MCF 10A (cell line): ENCODE data around the gene BAG1. TPM values are rescaled to one million over a fixed set of nuclear protein-coding genes. Genes with fewer than 3 reads are reported as not detected.
A peak's percentile ranks its signal among the peaks of the same experiment; 100 is the strongest.

Source experiments
- BruUV-seq: library from RNA; stranded (reverse); fragments of 400-500 nt; replicated peaks from 2 replicates; lab custom pipeline; 2021; lab: Mats Ljungman, UMichigan
- CTCF ChIA-PET: fragments of 300-600 bp; sonication (Branson Sonifier 250); formaldehyde crosslinking; extraction: SDS; loops from one replicate; lab custom pipeline; 2021; ENCODE audit warnings: antibody characterized with exemption, inconsistent platforms; lab: Yijun Ruan, JAX
- POLR2A ChIA-PET: fragments of 300-600, 350-650 bp; sonication (Branson Sonifier 250); formaldehyde crosslinking; extraction: SDS; loops from one replicate; lab custom pipeline; 2020; ENCODE audit warnings: antibody characterized with exemption, inconsistent platforms; lab: Yijun Ruan, JAX
- DNase-seq: peaks from one replicate; pipeline ENCODE4 v3.0.0-alpha.2; 2018; ENCODE audit not compliant: unreplicated experiment
- H3K27ac Mint-ChIP-seq: one replicate; pipeline ENCODE4 v1.8.0; 2022; ENCODE audit warnings: mild to moderate bottlenecking, low read depth, mixed read lengths; ENCODE audit not compliant: unreplicated experiment
- H3K27me3 Mint-ChIP-seq: one replicate; pipeline ENCODE4 v1.8.0; 2022; ENCODE audit warnings: mixed read lengths; ENCODE audit not compliant: insufficient read depth, unreplicated experiment
- H3K36me3 Mint-ChIP-seq: one replicate; pipeline ENCODE4 v1.8.0; 2022; ENCODE audit warnings: mild to moderate bottlenecking, moderate library complexity, mixed read lengths; ENCODE audit not compliant: insufficient read depth, unreplicated experiment
- H3K4me1 Mint-ChIP-seq: one replicate; pipeline ENCODE4 v1.8.0; 2022; ENCODE audit warnings: mixed read lengths; ENCODE audit not compliant: insufficient read depth, unreplicated experiment
- H3K4me3 Mint-ChIP-seq: one replicate; pipeline ENCODE4 v1.8.0; 2022; ENCODE audit warnings: mild to moderate bottlenecking, moderate library complexity, mixed read lengths; ENCODE audit not compliant: unreplicated experiment
- H3K9me3 Mint-ChIP-seq: one replicate; pipeline ENCODE4 v1.8.0; 2022; ENCODE audit warnings: mixed read lengths; ENCODE audit not compliant: unreplicated experiment
- intact Hi-C: fragments of 100-400 bp; cut with micrococcal nuclease; formaldehyde crosslinking; loops from 2 replicates; pipeline ENCODE4 v1.14.1; 2022
- total RNA-seq: library from RNA; stranded (reverse); gene quantifications from 2 replicates; pipeline ENCODE4 v1.2.3, GENCODE V29; 2022
- TF ChIP-seq, protein P1 (sequence below): fragments of 200-600 bp; IDR thresholded peaks from one replicate; pipeline ENCODE4 v1.8.0; 2022; ENCODE audit warnings: antibody characterized with exemption, mild to moderate bottlenecking; ENCODE audit not compliant: unreplicated experiment

Gene BAG1
- total RNA-seq, 1 experiment from 2014 or later = 91.8 TPM

DNA sequence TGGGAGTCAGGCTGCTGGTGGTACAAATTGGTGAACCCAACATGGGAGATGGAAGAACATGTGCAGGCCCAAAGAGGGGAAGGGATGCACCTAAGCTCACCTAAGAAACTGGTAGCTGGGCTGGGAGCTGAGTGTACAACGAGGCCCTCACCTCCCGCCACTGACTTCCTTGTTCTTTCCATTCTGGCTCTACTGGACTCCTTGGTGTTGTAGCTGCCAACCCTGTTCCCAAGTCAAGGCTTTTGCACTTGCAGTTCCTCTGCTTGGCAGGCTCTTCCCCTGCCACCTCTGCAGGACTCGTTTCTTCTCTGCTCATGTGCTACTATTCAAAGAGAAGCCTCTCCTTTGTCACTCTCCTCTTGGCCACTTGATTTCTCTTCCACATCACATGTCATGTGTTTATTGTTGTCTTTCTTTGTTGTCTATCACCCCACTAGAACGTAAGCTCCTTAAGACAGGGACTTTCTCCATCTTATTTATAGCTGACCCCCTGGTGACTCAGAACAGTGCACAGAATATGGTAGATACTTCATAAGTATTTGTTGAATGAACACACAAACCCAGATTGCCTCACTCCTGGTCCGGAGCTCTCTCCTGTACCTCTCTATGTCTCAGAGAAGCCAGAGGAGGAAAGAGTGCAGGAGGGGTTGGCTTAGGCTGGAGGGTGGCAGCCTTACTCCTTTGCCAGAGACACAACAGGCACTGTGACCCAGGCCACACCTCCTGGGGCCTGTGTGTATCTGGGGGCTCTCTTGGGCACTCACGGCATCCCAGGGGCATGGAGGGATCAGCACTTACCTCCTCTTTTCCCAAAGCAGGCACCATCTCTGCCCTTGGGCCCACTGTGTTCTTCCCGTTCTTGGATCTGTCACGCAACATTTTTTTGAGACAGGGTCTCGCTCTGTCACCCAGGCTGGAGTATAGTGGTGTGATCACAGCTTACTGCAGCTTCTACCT is 29.7 kb downstream of the BAG1 start:
- TSS peak; percentile 74 for BruUV-seq
- CTCF ChIA-PET = interaction anchor here (0.7 to 4.2 kb wide), 10 partner anchors 9 to 232 kb away, joined by 3 to 18 read pairs (median 4); no protein-coding TSS in a partner anchor
- Mint-ChIP-seq H3K36me3 (peaks cover 12% of the 10 kb centered on the region), H3K4me1 (peaks cover 66% of the 10 kb centered on the region), H3K27ac (peak overlapping the region; percentile 97), H3K27me3 (no peaks in the 10 kb centered on the region), H3K4me3 (peak overlapping the region; percentile 2), H3K9me3 (no peaks in the 10 kb centered on the region)
- intact Hi-C loops = loop anchor here (1.0 kb wide), 1 partner anchor 30 kb away; the partner anchor contains the start of gene BAG1
- POLR2A ChIA-PET = interaction anchor here (0.6 to 13.4 kb wide), 18 partner anchors 8 to 964 kb away, joined by 3 to 387 read pairs (median 7); partner anchors contain the start of genes B4GALT1, BAG1, CHMP5 and DNAJA1
- TF ChIP-seq, protein P1, sequence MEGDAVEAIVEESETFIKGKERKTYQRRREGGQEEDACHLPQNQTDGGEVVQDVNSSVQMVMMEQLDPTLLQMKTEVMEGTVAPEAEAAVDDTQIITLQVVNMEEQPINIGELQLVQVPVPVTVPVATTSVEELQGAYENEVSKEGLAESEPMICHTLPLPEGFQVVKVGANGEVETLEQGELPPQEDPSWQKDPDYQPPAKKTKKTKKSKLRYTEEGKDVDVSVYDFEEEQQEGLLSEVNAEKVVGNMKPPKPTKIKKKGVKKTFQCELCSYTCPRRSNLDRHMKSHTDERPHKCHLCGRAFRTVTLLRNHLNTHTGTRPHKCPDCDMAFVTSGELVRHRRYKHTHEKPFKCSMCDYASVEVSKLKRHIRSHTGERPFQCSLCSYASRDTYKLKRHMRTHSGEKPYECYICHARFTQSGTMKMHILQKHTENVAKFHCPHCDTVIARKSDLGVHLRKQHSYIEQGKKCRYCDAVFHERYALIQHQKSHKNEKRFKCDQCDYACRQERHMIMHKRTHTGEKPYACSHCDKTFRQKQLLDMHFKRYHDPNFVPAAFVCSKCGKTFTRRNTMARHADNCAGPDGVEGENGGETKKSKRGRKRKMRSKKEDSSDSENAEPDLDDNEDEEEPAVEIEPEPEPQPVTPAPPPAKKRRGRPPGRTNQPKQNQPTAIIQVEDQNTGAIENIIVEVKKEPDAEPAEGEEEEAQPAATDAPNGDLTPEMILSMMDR = no peak
- peak; percentile 81 for DNase-seq

DNA sequence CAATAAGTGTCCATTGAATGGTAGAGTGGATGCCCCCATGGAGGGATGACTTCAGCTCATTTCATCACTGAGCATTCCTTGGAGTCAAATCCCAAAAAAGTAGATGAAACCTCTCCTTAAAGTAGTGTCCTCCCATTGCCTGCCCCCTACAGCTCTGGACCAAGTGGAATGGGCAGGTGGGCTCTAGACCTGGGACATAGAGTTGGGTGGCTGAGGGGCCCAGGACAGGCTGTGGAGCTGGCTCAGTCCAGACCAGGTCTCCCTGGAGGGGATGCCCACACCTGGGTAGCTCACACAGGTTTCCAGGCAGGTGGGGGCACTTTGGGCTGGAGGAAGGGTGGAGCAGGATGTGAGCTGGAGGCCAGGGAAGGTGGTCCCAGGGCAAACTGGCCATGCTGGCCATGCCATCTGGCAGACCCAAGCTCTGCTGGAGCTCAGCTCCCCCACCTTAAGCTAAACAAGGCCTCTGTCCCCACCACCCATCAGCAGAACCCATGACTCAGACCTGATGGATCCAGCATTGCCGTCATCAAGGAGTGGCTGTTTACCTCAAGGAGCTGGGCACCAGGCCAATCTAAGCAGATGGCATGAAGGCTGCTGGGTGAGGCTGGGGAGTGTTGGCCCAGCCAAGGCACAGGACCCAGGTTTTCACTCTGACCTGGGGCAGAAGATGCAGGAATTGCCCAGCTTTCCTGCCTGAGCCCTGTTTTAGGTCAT is 30.7 kb downstream of the BAG1 start:
- peaks cover 71% of the 10 kb centered on the region for H3K4me1 Mint-ChIP-seq

DNA sequence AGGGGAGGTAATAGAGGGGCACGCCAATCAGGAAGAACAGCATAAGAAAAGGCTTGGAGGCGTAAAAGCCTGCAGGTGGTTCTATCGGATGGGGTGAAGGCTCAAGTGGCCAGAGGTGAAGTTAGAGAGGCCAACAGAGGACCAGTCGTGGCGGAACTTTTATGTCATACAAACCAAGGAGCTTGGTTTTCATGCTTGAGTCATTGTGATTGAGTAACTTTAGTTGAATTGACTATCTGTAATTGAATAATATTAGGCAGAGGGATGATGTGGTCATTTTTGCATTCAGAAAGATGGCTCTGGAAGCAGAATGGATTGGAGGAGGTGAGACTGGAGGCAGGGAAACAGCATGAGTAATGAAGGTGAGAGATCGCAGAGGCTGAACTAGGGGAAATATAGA is 31.7 kb downstream of the BAG1 start:
- POLR2A ChIA-PET = interaction anchor here (0.5 to 13.4 kb wide), 12 partner anchors 8 to 156 kb away, joined by 3 to 387 read pairs (median 20); partner anchors contain the start of genes B4GALT1, BAG1, CHMP5 and NFX1
- H3K9me3 Mint-ChIP-seq = no peaks in the 10 kb centered on the region
- CTCF ChIA-PET = interaction anchor here (0.5 to 4.2 kb wide), 18 partner anchors 10 to 269 kb away, joined by 3 to 18 read pairs (median 3); partner anchors contain the start of gene NFX1
- intact Hi-C loops = no loop called here
- peak overlapping the region; percentile 97 for H3K27ac Mint-ChIP-seq
- H3K36me3 Mint-ChIP-seq = peaks cover 12% of the 10 kb centered on the region
- no peak for DNase-seq
- H3K27me3 Mint-ChIP-seq = no peaks in the 10 kb centered on the region
- H3K4me1 Mint-ChIP-seq = peaks cover 78% of the 10 kb centered on the region
- TF ChIP-seq, protein P1 = no peak
- H3K4me3 Mint-ChIP-seq = peak overlapping the region; percentile 2
- no TSS peak for BruUV-seq

More for the DNA sequence above, 30.7 kb downstream of the BAG1 start:
- Mint-ChIP-seq H3K9me3 (no peaks in the 10 kb centered on the region), H3K4me3 (peak overlapping the region; percentile 2), H3K27me3 (no peaks in the 10 kb centered on the region), H3K36me3 (peaks cover 12% of the 10 kb centered on the region), H3K27ac (peak overlapping the region; percentile 97)
- intact Hi-C loops = loop anchor here (1.0 kb wide), 1 partner anchor 31 kb away; the partner anchor contains the start of gene BAG1
- ChIA-PET POLR2A (interaction anchor here (0.6 to 13.4 kb wide), 18 partner anchors 11 to 250 kb away, joined by 3 to 387 read pairs (median 7); partner anchors contain the start of genes B4GALT1, BAG1, CHMP5 and DNAJA1), CTCF (interaction anchor here (0.6 to 4.2 kb wide), 16 partner anchors 8 to 269 kb away, joined by 3 to 18 read pairs (median 4); no protein-coding TSS in a partner anchor)
- DNase-seq = peak; percentile 100
- TF ChIP-seq, protein P1 = no peak
- no TSS peak for BruUV-seq
